ENCODE data around the gene HOOK2. TPM values are rescaled to one million over a fixed set of nuclear protein-coding genes. Genes with fewer than 3 reads are reported as not detected.

HOOK2 gene
- total RNA-seq, 1 experiment from 2014 or later = 14.3 TPM

- Histone ChIP-seq H3K4me3 (ENCODE audit: low read depth in 2 of 2, low read length in 2 of 2) (peak overlapping the region; percentile 53 to 81), H3K27ac (ENCODE audit: low read length) (peak overlapping the region; percentile 87), H3K36me3 (ENCODE audit: control insufficient read depth, insufficient read depth, low read length) (no peaks in the 10 kb centered on the region), H3K4me1 (ENCODE audit: control insufficient read depth, insufficient read depth, low read length) (peaks cover 16% of the 10 kb centered on the region), H3K9me3 (ENCODE audit: control insufficient read depth, insufficient read depth, low read depth, low read length) (no peaks in the 10 kb centered on the region), H3K27me3 (ENCODE audit: control insufficient read depth, insufficient read depth, low read length) (no peaks in the 10 kb centered on the region)
- ATAC-seq = peak; percentile 73
- POLR2A ChIA-PET = interaction anchor here (2.7 kb wide), 1 partner anchor 15 kb away, joined by 16 read pairs; the partner anchor contains the start of gene JUNB
- 0 out of 2 replicates have a peak, but pooled peaks have one; percentile 39 for TF ChIP-seq SIN3A (IDR thresholded peaks at IDR 0.05; ENCODE audit: borderline replicate concordance, insufficient read depth, low read depth, low read length)
- peak; percentile 94 for TF ChIP-seq CTCF (IDR thresholded peaks at IDR 0.05)
- TF ChIP-seq REST (IDR thresholded peaks at IDR 0.05; ENCODE audit: insufficient read depth in 1 of 2, low read depth in 2 of 2, low read length in 1 of 2) = no peak
- no peak for TF ChIP-seq TCF7L2 (IDR thresholded peaks at IDR 0.05; ENCODE audit: low read depth, low read length)
- DNase-seq (ENCODE audit: low read depth, low spot score) = no peak
- in situ Hi-C loops (cut with HindIII; ENCODE audit: low pct_unique_long_range_greater_than_20kb, low sequenced_read_pairs) = no loop called here
- CTCF ChIA-PET = interaction anchor here (0.6 to 3.3 kb wide), 7 partner anchors 10 to 163 kb away, joined by 3 to 23 read pairs (median 4); partner anchors contain the start of gene JUNB
- no TSS peak for BruUV-seq (replicated peaks)
- intact Hi-C loops (cut with micrococcal nuclease; ENCODE audit: unreplicated experiment) = no loop called here
Observed at GRCh38 chr19:12777217-12778016, 2.1 kb upstream of the HOOK2 start.

GRCh38 chr19:12773571-12773970 lies 1.8 kb downstream of the HOOK2 start:
- H3K4me3 ChIP-seq (ENCODE audit: low read depth in 2 of 2, low read length in 2 of 2) = no peak overlapping the region
- no peak for ATAC-seq
- peaks cover 2% of the 10 kb centered on the region for H3K4me1 ChIP-seq (ENCODE audit: control insufficient read depth, insufficient read depth, low read length)
- H3K36me3 ChIP-seq (ENCODE audit: control insufficient read depth, insufficient read depth, low read length) = no peaks in the 10 kb centered on the region
- BruUV-seq (replicated peaks) = TSS peak; percentile 89
- ChIA-PET CTCF (interaction anchor here (0.7 to 1.4 kb wide), 4 partner anchors 14 to 22 kb away, joined by 3 to 4 read pairs (median 3); no protein-coding TSS in a partner anchor), POLR2A (interaction anchor here (0.6 kb wide), 1 partner anchor 787 kb away, joined by 3 read pairs; no protein-coding TSS in a partner anchor)
- DNase-seq (ENCODE audit: low read depth, low spot score) = no peak
- intact Hi-C loops (cut with micrococcal nuclease; ENCODE audit: unreplicated experiment) = no loop called here
- in situ Hi-C loops (cut with HindIII; ENCODE audit: low pct_unique_long_range_greater_than_20kb, low sequenced_read_pairs) = no loop called here
- H3K27ac ChIP-seq (ENCODE audit: low read length) = no peak overlapping the region
- TF ChIP-seq CTCF (IDR thresholded peaks at IDR 0.05) = peak; percentile 57
- no peak for TF ChIP-seq SIN3A (IDR thresholded peaks at IDR 0.05; ENCODE audit: borderline replicate concordance, insufficient read depth, low read depth, low read length)
- no peak for TF ChIP-seq TCF7L2 (IDR thresholded peaks at IDR 0.05; ENCODE audit: low read depth, low read length)
- TF ChIP-seq REST (IDR thresholded peaks at IDR 0.05; ENCODE audit: insufficient read depth in 1 of 2, low read depth in 2 of 2, low read length in 1 of 2) = no peak
- H3K27me3 ChIP-seq (ENCODE audit: control insufficient read depth, insufficient read depth, low read length) = no peaks in the 10 kb centered on the region
- H3K9me3 ChIP-seq (ENCODE audit: control insufficient read depth, insufficient read depth, low read depth, low read length) = no peaks in the 10 kb centered on the region

All from Panc1 (cell line).